Inferior parietal cortex (tissue), 1 donor: ENCODE measurements around the gene POLDIP3.
"Not testable (repeated sequence)": the region's sequence is repeated elsewhere in the genome, so short reads cannot be mapped to it uniquely, and the experiment has no call there.

ENCODE experiments used
- DNase-seq: peaks from one replicate; pipeline ENCODE4 v3.0.0-alpha.2; 2016; ENCODE audit errors: extremely low spot score

The POLDIP3 gene

DNA sequence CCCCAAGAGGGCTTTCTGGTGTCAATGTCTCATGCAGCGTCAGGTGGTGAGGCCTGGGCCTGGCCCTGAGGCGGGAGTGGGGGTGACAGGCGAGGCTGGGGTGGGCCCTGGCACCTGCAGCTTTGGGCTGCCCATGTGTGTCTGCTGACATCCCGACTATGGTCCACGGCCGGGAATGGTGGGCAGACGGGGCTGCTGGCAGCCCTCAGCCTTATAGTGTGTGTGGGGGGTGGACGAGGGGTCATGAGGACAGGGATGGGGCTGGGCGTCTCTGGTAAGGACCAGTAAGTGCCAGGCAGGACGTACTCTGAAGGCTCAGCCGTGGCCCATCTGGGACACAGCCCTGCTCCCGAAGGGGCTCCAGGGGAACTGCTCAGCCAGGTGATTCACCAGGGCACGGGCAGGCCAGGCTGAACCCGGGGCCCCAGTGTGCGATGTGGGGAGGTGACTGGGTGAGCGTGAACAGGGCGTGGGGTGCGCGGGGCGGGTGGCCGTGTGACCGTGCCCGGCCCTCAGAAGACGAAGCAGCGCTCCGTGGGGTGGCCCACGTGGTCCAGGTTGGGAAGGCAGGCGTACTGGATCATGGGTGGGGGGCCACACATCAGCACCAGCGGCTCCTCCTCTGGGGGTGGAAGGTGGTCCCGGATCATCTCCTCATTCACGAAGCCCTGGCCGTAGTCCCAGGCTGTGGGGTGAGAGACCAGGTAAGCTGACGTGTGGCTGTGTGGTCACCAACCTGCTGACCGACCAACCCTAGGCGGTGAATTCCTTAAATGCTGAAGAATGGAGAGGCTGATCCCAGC is 4.8 kb upstream of the POLDIP3 start:
- DNase-seq = no peak

- no peak for DNase-seq
Observed at GRCh38 chr22:42617155-42617983, 2.7 kb upstream of the POLDIP3 start.

GRCh38 chr22:42615860-42616175 is 1.1 kb upstream of the POLDIP3 start:
- not testable (repeated sequence) for DNase-seq

DNA sequence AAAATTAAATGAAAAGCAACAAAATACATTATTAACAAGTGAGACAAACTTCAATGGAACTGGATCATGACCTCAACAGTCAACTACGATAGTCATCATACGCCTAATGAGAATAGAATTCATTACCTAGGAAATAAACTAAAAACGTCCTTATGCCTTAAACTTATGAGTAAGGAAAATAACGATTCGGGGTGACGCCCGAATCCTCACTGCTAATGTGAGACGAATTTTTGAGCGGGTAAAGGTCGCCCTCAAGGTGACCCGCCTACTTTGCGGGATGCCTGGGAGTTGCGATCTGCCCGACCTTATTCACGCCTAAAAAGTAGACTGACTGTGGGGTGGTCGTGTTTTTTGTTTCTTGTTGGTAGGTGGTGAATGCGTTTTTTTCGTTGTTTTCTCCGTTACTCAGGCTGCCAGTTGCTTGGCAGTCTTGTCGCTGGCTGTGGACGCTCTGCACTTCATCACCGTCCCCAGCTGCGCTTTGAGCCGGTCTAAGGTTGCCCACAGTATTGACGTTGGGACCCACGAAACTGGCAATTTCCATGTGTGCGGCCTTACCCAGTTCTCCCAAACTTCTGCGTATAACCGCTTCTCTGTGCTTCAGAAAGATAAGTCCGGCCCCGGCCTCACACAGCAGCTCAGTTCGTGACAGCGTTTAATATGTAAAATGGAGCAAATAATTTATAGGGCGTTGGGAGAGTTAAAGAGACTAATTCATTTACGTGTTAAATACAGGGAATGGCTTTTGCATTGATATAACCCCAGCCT is 593 bp upstream of the POLDIP3 start:
- DNase-seq = no peak

DNA sequence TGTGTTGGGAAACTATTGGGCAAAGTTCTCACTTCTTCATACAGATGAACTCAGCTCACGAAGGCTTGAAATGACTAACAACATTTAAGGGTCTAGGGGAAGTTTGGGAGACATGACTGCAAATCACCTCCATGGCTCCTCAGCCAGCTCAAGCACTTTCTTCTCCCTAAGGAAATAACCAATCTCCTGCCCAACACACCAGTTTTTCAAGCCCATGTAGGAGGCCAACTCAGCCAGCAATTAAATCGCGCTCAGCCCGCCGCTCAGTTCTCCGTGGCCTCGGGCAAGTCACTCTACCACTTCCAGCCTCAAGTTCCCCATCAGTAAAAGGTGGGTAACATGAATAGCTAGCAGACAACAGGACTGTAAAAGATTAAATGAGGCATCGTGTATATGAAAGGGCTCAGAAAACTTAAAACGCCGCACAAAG is 796 bp downstream of the POLDIP3 start:
- no peak for DNase-seq

DNA sequence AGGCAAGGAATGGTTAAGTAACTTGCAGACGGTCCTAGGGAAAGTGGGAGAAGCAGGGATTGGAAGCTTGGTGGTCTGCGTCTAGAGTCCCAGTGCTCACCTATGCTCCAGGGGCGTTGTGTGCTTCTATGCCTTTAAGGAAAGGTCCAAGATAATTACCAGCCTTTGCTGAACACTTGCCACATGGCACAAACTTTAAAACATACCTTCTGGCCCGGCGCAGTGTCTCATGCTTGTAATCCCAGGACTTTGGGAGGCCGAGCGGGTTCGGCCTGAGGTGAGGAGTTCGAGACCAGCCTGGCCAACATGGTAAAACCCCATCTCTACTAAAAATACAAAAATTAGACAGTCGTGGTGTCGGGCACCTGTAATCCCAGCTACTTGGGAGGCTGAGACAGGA is 2.3 kb downstream of the POLDIP3 start:
- DNase-seq = no peak

DNA sequence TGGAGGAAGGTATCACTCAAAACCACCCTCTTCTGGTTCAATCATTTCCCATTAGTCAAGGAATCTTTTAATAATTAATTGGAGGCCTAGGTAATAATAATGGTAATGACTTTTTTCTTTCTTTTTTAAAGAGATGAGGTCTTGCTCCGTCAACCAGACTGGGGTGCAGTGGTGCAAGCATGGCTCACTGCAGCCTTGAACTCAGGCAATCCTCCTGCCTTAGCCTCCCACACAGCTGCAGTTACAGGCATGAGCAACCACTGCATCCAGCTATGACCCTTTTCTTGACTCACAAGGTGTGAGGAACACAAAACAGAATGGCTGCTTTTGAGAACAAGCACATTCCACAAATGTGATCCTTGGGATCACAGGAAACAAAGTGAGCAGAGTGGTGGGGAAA is 3.6 kb downstream of the POLDIP3 start:
- DNase-seq = no peak

GRCh38 chr22:42610186-42610585 is 4.5 kb downstream of the POLDIP3 start:
- DNase-seq = no peak

- DNase-seq = peak; percentile 66
Observed at GRCh38 chr22:42608823-42609361, 5.8 kb downstream of the POLDIP3 start.

GRCh38 chr22:42608136-42608822 is 6.4 kb downstream of the POLDIP3 start:
- DNase-seq = no peak

DNA sequence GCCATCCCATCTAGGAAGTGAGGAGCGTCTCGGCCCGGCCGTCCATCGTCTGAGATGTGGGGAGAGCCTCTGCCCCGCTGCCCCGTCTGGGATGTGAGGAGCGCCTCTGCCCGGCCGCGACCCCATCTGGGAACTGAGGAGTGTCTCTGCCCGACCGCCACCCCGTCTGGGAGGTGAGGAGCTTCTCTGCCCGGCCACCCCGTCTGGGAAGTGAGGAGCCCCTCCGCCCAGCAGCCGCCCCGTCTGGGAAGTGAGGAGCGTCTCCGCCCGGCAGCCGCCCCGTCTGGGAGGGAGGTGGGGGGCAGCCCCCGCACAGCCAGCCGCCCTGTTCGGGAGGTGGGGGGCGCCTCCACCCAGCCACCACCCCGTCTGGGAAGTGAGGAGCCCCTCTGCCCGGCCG is 7.0 kb downstream of the POLDIP3 start:
- DNase-seq = not testable (repeated sequence)

DNA sequence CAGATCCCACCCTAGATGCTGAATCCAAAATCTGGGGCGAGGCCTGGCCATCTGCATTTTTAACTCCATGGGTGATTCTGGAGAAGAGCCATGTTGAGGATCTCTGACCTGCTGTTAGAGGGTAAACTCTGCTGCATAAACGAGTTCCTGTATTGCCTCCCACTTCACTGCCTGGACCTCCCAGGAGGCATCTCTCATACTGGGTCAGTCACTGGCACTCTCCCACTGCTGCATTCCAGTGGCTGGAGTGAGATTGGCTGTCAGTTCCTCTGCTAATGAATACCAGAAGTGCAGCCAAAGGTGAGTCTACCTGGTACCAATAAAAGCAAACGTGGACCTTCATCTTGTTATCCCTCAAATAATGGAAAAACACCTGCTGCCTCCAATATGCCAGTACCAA is 10.3 kb downstream of the POLDIP3 start:
- no peak for DNase-seq

DNA sequence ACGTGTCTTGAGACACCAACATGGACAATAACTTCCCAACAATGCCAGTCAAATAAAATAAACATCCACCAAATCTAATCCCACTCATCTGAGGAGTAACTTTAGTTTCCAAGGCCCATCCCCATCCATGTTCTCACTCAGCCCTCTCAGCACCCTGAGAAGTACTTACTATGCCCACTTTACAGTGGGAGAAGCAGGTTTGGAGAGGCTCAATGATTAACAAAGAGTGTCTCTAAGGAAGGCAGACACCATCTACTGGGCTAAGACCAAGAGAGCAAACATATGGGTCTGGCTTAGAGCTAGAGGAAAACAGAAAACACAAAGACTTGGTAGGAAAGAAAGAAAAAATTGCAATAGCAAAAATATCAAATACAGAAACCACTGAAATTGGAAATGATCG is 11.3 kb downstream of the POLDIP3 start:
- DNase-seq = no peak

DNA sequence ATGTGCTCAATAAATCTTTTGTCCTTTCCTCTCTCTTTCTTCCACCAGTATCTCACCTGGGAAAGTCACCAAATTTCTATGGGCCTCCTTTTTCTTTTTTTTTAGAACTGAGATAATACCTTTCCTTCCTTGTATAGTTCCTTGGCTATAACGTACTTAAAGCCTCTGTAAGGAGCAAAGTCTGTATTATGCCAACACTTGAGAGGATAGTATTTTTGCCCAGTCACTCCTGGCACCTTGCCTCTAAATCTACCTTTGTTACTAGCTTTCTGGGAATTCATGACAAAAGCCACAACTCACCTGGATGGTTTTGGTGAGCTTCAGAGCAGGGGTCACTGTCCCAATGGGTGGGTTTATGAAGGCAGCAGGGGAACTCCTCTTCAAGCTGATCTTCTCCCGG is 12.2 kb downstream of the POLDIP3 start:
- no peak for DNase-seq

- DNase-seq = no peak
Observed at GRCh38 chr22:42601879-42602465, 12.7 kb downstream of the POLDIP3 start.

- no peak for DNase-seq
Observed at GRCh38 chr22:42596863-42597530, 17.7 kb downstream of the POLDIP3 start.

DNA sequence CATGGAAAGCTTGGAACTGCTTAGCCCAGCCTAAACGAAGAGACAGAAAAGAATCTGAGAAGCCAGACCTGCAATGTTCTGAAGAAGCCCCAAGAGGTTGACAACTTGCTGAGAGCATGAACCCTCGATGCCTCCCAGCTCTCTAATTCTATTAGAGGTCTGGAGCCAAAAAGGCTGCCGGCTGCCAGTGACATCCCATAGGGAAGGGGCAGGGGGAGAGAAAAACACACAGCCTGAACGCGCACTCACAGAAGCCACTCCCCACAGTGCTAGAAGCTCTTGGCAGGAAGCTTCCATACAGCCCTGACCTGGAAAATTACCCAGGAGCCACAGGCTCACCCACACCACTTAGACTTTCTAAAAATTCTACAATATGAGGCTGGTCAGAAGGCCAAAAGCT is 18.3 kb downstream of the POLDIP3 start:
- no peak for DNase-seq

DNA sequence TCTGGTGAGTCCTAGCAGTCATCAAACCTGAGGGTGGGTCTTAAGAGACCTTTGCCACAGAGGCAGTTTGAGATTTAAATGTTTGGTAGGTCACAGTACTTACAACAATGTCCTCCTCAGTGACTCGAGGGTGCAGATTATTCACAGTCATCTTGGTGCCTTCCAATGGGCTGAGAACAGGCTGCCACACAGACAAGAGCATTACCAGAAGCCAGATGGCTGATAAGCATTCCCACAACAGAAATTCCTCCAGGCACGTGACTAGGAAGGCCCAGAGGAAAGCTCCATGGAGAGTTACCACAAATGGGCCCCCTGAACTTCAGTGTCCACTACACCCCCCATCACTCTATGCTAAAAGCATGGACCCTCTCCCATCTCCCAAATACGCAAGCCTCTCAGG is 19.2 kb downstream of the POLDIP3 start:
- DNase-seq = no peak

GRCh38 chr22:42591987-42592386 is 22.7 kb downstream of the POLDIP3 start:
- no peak for DNase-seq

- DNase-seq = no peak
Observed at GRCh38 chr22:42587588-42588175, 27.0 kb downstream of the POLDIP3 start.
